ENCODE data around the gene CDC42BPA. TPM values are rescaled to one million over a fixed set of nuclear protein-coding genes. Genes with fewer than 3 reads are reported as not detected.
A peak's percentile ranks its signal among the peaks of the same experiment; 100 is the strongest.

The CDC42BPA gene
- total and polyA plus RNA-seq, 2 of the 13 experiments (the other 11 are each of a cell fraction or from before 2014, with no cell fraction given) = 6.5 to 16.0 TPM

- TF ChIP-seq, protein P1, sequence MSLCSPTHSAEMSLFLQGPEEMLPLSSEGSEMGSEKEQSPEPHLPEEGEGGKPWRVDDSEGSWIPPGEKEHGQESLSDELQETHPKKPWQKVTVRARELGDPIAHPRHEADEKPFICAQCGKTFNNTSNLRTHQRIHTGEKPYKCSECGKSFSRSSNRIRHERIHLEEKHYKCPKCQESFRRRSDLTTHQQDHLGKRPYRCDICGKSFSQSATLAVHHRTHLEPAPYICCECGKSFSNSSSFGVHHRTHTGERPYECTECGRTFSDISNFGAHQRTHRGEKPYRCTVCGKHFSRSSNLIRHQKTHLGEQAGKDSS (CRISPR knock-in tag; IDR thresholded peaks at IDR 0.05; ENCODE audit: borderline replicate concordance, low read depth) = no peak
- TF ChIP-seq GATAD1 (CRISPR knock-in tag; IDR thresholded peaks at IDR 0.05) (no peak), ZBTB10 (CRISPR knock-in tag; IDR thresholded peaks at IDR 0.05; ENCODE audit: borderline replicate concordance) (no peak)
These were observed 136.3 kb downstream of the CDC42BPA start (continued) for GRCh38 chr1:227182012-227182411.

DNA sequence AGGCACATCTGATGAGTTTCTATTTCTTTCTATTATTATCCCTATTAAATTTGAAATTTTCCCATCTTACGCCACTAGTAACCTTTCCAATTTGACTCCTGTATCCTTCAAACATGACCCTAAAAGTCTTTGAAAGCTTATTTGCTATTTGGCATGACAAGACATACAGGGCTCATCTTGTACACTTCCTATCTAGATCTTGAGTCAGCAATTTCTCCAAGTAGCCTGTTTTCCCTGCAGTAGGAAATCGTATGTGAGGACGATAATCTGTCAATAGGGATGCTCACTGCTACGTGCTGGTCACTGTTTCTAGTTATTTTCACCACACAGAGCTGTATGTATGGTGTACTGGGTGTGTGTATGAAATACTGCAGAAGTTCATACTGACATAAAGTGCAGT is 142.7 kb downstream of the CDC42BPA start:
- DNase-seq (ENCODE audit: low spot score) (no peak), ATAC-seq (no peak), FAIRE-seq (no peak)
- Histone ChIP-seq H4K20me1 (ENCODE audit: insufficient read depth, low read length) (no peaks in the 10 kb centered on the region), H3K79me2 (ENCODE audit: insufficient read depth, low read length) (no peaks in the 10 kb centered on the region), H3K4me2 (ENCODE audit: low read depth, low read length) (no peak overlapping the region), H3K27ac (ENCODE audit: extremely low read length, insufficient read depth, low read length) (no peak overlapping the region), H3K4me3 (replicated peaks in 1 of 3; ENCODE audit: insufficient read depth in 1 of 3, low read depth in 2 of 3, low read length in 3 of 3) (no peak overlapping the region), H3K27me3 (ENCODE audit: control insufficient read depth in 1 of 2, insufficient read depth in 2 of 2, low read length in 2 of 2) (no peaks in the 10 kb centered on the region), H3K9ac (ENCODE audit: insufficient read depth, low read depth, low read length) (no peak overlapping the region), H3K36me3 (replicated peaks in 1 of 2; ENCODE audit: control insufficient read depth in 1 of 2, insufficient read depth in 2 of 2, low read length in 2 of 2) (no peaks in the 10 kb centered on the region; a peak in 1 of 5 replicates), H3K4me1 (ENCODE audit: insufficient read depth, low read length) (no peaks in the 10 kb centered on the region), H3K9me3 (ENCODE audit: low read length) (no peaks in the 10 kb centered on the region), H2AFZ (ENCODE audit: low read length) (no peak overlapping the region)
- intact Hi-C loops (cut with micrococcal nuclease; ENCODE audit: unreplicated experiment) (no loop called here), in situ Hi-C loops (cut with HindIII; ENCODE audit: extremely low pct_ligation_motif_present, low pct_unique_long_range_greater_than_20kb) (no loop called here)
- no TSS peak for BruUV-seq (replicated peaks)
- no peak for TF ChIP-seq GATAD1 (CRISPR knock-in tag; IDR thresholded peaks at IDR 0.05)
- TF ChIP-seq TCF12 (IDR thresholded peaks at IDR 0.05) = no peak
- TF ChIP-seq TCF12 (CRISPR knock-in tag; IDR thresholded peaks at IDR 0.05) = no peak
- no peak for TF ChIP-seq ZC3H13 (CRISPR knock-in tag; IDR thresholded peaks at IDR 0.05)
- no peak for TF ChIP-seq JARID2 (CRISPR knock-in tag; IDR thresholded peaks at IDR 0.05; ENCODE audit: insufficient replicate concordance)
- TF ChIP-seq MAFF (IDR thresholded peaks at IDR 0.05; ENCODE audit: low read depth, low read length) = peak; percentile 68
- no peak for TF ChIP-seq KLF15 (CRISPR knock-in tag; IDR thresholded peaks at IDR 0.05; ENCODE audit: borderline replicate concordance)
- TF ChIP-seq NPAS2 (CRISPR knock-in tag; IDR thresholded peaks at IDR 0.05; ENCODE audit: borderline replicate concordance) = no peak
- TF ChIP-seq KLF13 (CRISPR knock-in tag; IDR thresholded peaks at IDR 0.05) = no peak
- TF ChIP-seq DPF2 (CRISPR knock-in tag; IDR thresholded peaks at IDR 0.05; ENCODE audit: borderline replicate concordance, low read depth) = no peak
- no peak for TF ChIP-seq SIX1 (CRISPR knock-in tag; IDR thresholded peaks at IDR 0.05; ENCODE audit: borderline replicate concordance)
- no peak for TF ChIP-seq KDM3A (CRISPR knock-in tag; IDR thresholded peaks at IDR 0.05; ENCODE audit: low read depth)
- peak; percentile 68 to 76 for TF ChIP-seq MAFK (conservative IDR thresholded peaks at IDR 0.05 in 1 of 2, IDR thresholded peaks at IDR 0.05 in 1 of 2; ENCODE audit: low read length in 2 of 2)
- TF ChIP-seq TFAP4 (IDR thresholded peaks at IDR 0.05; ENCODE audit: borderline replicate concordance, low read depth) = no peak
- TF ChIP-seq MZF1 (CRISPR knock-in tag; IDR thresholded peaks at IDR 0.05; ENCODE audit: borderline replicate concordance) = no peak
- TF ChIP-seq TOE1 (CRISPR knock-in tag; IDR thresholded peaks at IDR 0.05) = no peak
- CTCF ChIA-PET (ENCODE audit: low intra/inter-chr PET ratio, low total read pairs) = no interaction called here
- POLR2A ChIA-PET = no interaction called here
- 97% methylated on average over 4 of the region's 4 CpGs for WGBS (ENCODE audit: low lambda C conversion rate)
